GM23248 (cell line): ENCODE measurements around the gene NXPH4. TPM values are rescaled to one million over a fixed set of nuclear protein-coding genes. Genes with fewer than 3 reads are reported as not detected.

Experiments
- DNase-seq: peaks from one replicate; pipeline ENCODE4 v3.0.0-alpha.2; 2015
- H2AFZ ChIP-seq: fragments of 200-600 bp; sonication (generic); 2 replicates; pipeline ENCODE4 v1.6.1; 2016; ENCODE audit warnings: antibody characterized with exemption
- H3F3A ChIP-seq: fragments of 200-600 bp; sonication (generic); 2 replicates; pipeline ENCODE4 v1.6.1; 2016; ENCODE audit warnings: mild to moderate bottlenecking, antibody characterized with exemption, mixed run types; ENCODE audit not compliant: insufficient read depth
- H3K27ac ChIP-seq: fragments of 200-600 bp; sonication (generic); 2 replicates; pipeline ENCODE4 v1.5.1; 2016; ENCODE audit warnings: mild to moderate bottlenecking
- H3K27me3 ChIP-seq: fragments of 200-600 bp; sonication (generic); replicated peaks from 2 replicates; pipeline ENCODE4 v1.6.1; 2016; ENCODE audit warnings: mild to moderate bottlenecking; ENCODE audit not compliant: insufficient read depth
- H3K36me3 ChIP-seq: fragments of 200-600 bp; sonication (generic); 2 replicates; pipeline ENCODE4 v1.6.1; 2016; ENCODE audit warnings: low read depth, mild to moderate bottlenecking
- H3K4me1 ChIP-seq: fragments of 200-600 bp; sonication (generic); 2 replicates; pipeline ENCODE4 v1.6.1; 2016; ENCODE audit warnings: mild to moderate bottlenecking; ENCODE audit not compliant: insufficient read depth
- H3K4me2 ChIP-seq: fragments of 200-600 bp; sonication (generic); one replicate; pipeline ENCODE4 v1.6.1; 2016; ENCODE audit warnings: mild to moderate bottlenecking; ENCODE audit not compliant: unreplicated experiment
- H3K4me3 ChIP-seq: fragments of 200-600 bp; sonication (generic); 2 replicates; pipeline ENCODE4 v1.5.1; 2016; ENCODE audit warnings: mild to moderate bottlenecking
- H3K79me2 ChIP-seq: fragments of 200-600 bp; sonication (generic); 2 replicates; pipeline ENCODE4 v1.6.1; 2016; ENCODE audit warnings: mild to moderate bottlenecking; ENCODE audit not compliant: insufficient read depth
- H3K9ac ChIP-seq: fragments of 200-600 bp; sonication (generic); 2 replicates; pipeline ENCODE4 v1.6.1; 2016; ENCODE audit warnings: mild to moderate bottlenecking
- H3K9me2 ChIP-seq: fragments of 200-600 bp; sonication (generic); 2 replicates; pipeline ENCODE4 v1.6.1; 2016; ENCODE audit warnings: mixed run types, mild to moderate bottlenecking, moderate library complexity; ENCODE audit not compliant: insufficient read depth
- H3K9me3 ChIP-seq: fragments of 200-600 bp; sonication (generic); one replicate; pipeline ENCODE4 v1.6.1; 2017; ENCODE audit warnings: low read depth
- H4K20me1 ChIP-seq: fragments of 200-600 bp; sonication (generic); 2 replicates; pipeline ENCODE4 v1.6.0; 2016; ENCODE audit not compliant: insufficient read depth
- EZH2 ChIP-seq: fragments of 200-600 bp; sonication (generic); IDR thresholded peaks from 2 replicates; pipeline ENCODE4 v1.6.1; 2018; ENCODE audit warnings: antibody characterized with exemption, mild to moderate bottlenecking; ENCODE audit not compliant: insufficient read depth, poor library complexity, severe bottlenecking
- EZH2phosphoT487 ChIP-seq: fragments of 200-600 bp; sonication (generic); IDR thresholded peaks from 2 replicates; pipeline ENCODE4 v1.6.1; 2018; ENCODE audit warnings: antibody characterized with exemption, moderate library complexity, mild to moderate bottlenecking, low read depth; ENCODE audit not compliant: insufficient read depth
- WGBS, 2 experiments: methylation state at CpG; one replicate each; pipeline ENCODE4 v1.1.6; 2015 to 2017; ENCODE audit warnings: low lambda C conversion rate in 2 of 2, low coverage in 1 of 2; ENCODE audit errors: missing lambda C conversion rate in 2 of 2; 5-methylcytosine and 5-hydroxymethylcytosine counted together
- in situ Hi-C: fragments of 300-500 bp; cut with MboI; formaldehyde crosslinking; loops from 2 replicates; pipeline ENCODE4 v1.15.0; 2020
- polyA plus RNA-seq: library from polyadenylated mRNA; unstranded; fragments of >200 nt; fragmentation: Nextera tagmentation; extraction: Ambion mirVana; gene quantifications from 2 replicates; pipeline ENCODE4 v1.2.1, GENCODE V29; 2016
- total RNA-seq: library from RNA; depleted of rRNA; stranded (reverse); fragments of >200 nt; shearing (Covaris generic); gene quantifications from 2 replicates; pipeline ENCODE4 v1.2.3, GENCODE V29; 2014

Gene NXPH4
- total and polyA plus RNA-seq, 2 experiments from 2014 or later = 5.4 to 5.7 TPM

DNA sequence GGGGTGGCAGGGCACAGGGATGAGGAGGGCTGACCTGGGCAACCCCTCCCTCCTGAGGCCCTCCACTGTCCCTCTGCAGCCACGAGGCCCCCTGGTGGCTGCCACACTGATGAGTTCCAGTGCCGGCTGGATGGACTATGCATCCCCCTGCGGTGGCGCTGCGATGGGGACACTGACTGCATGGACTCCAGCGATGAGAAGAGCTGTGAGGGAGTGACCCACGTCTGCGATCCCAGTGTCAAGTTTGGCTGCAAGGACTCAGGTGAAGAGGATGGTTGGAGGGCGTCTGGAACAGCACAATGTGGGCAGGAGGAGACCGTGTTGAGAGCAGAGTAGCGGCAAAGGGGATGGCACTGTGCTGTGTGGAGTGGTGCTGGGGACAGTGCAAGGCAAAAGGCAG lies 43.5 kb upstream of the NXPH4 start:
- Histone ChIP-seq H3K27ac (no peak overlapping the region), H4K20me1 (no peaks in the 10 kb centered on the region), H3K9me3 (no peaks in the 10 kb centered on the region), H3K9ac (no peak overlapping the region), H3F3A (peaks cover 39% of the 10 kb centered on the region), H3K4me2 (no peak overlapping the region), H3K9me2 (no peaks in the 10 kb centered on the region), H3K36me3 (peaks cover 62% of the 10 kb centered on the region), H3K27me3 (no peaks in the 10 kb centered on the region), H3K4me1 (peaks cover 14% of the 10 kb centered on the region), H3K4me3 (no peak overlapping the region), H2AFZ (no peak overlapping the region), H3K79me2 (peaks cover 88% of the 10 kb centered on the region)
- peak; percentile 52 for DNase-seq
- 64 to 68% methylated on average over 11 of the region's 11 CpGs for WGBS, 2 experiments
- TF ChIP-seq EZH2 (no peak), EZH2phosphoT487 (no peak)
- in situ Hi-C loops = no loop called here

DNA sequence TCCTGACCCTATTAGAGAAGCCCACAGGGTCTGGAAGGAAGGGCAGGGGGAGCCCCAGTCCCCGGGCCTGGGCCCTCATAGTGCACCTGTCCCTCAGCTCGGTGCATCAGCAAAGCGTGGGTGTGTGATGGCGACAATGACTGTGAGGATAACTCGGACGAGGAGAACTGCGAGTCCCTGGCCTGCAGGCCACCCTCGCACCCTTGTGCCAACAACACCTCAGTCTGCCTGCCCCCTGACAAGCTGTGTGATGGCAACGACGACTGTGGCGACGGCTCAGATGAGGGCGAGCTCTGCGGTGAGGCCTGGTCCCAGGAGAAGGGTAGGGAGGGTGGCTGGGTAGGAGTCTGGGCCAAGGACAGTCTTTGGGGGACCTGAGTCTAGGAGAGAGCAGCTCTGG lies 42.9 kb upstream of the NXPH4 start:
- H3K27ac ChIP-seq = no peak overlapping the region
- H3F3A ChIP-seq = peaks cover 39% of the 10 kb centered on the region
- no peak overlapping the region for H3K9ac ChIP-seq
- no peak overlapping the region for H3K4me2 ChIP-seq
- no peaks in the 10 kb centered on the region for H3K9me3 ChIP-seq
- H3K27me3 ChIP-seq = no peaks in the 10 kb centered on the region
- peaks cover 14% of the 10 kb centered on the region for H3K4me1 ChIP-seq
- peaks cover 62% of the 10 kb centered on the region for H3K36me3 ChIP-seq
- H2AFZ ChIP-seq = no peak overlapping the region
- H4K20me1 ChIP-seq = no peaks in the 10 kb centered on the region
- no peak overlapping the region for H3K4me3 ChIP-seq
- WGBS, 2 experiments = 80 to 81% methylated on average over 14 of the region's 14 CpGs
- in situ Hi-C loops = no loop called here
- H3K9me2 ChIP-seq = no peaks in the 10 kb centered on the region
- TF ChIP-seq EZH2phosphoT487 (no peak), EZH2 (no peak)
- peaks cover 89% of the 10 kb centered on the region for H3K79me2 ChIP-seq
- DNase-seq = no peak

DNA sequence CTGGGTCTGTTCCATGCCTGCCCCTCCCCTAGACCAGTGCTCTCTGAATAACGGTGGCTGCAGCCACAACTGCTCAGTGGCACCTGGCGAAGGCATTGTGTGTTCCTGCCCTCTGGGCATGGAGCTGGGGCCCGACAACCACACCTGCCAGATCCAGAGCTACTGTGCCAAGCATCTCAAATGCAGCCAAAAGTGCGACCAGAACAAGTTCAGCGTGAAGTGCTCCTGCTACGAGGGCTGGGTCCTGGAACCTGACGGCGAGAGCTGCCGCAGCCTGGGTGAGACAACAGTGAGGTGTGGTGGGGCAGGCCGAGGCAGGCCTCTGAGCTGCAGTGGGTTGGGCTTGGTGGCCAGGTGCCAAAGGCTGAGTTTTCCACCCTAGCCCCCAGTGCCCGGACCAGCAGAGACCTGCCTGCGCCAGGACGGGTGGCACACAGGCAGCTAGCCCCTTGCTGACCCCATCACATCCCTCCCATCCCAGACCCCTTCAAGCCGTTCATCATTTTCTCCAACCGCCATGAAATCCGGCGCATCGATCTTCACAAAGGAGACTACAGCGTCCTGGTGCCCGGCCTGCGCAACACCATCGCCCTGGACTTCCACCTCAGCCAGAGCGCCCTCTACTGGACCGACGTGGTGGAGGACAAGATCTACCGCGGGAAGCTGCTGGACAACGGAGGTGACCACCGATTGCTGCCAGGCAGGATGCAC lies 41.0 kb upstream of the NXPH4 start:
- H3F3A ChIP-seq = peaks cover 23% of the 10 kb centered on the region
- H3K4me3 ChIP-seq = no peak overlapping the region
- in situ Hi-C loops = loop anchor here (5.0 kb wide), 1 partner anchor 53 kb away; no protein-coding TSS in a partner anchor
- H4K20me1 ChIP-seq = no peaks in the 10 kb centered on the region
- H3K36me3 ChIP-seq = peaks cover 57% of the 10 kb centered on the region
- H3K9me2 ChIP-seq = no peaks in the 10 kb centered on the region
- no peak overlapping the region for H2AFZ ChIP-seq
- no peak for TF ChIP-seq EZH2phosphoT487
- no peak for TF ChIP-seq EZH2
- H3K27me3 ChIP-seq = no peaks in the 10 kb centered on the region
- H3K27ac ChIP-seq = peak overlapping the region; percentile 48; the same call in 1 of the 2 replicates
- H3K4me2 ChIP-seq = no peak overlapping the region
- H3K9ac ChIP-seq = no peak overlapping the region
- peaks cover 85% of the 10 kb centered on the region for H3K79me2 ChIP-seq
- WGBS, 2 experiments = 45 to 48% methylated on average over 29 of the region's 29 CpGs
- peak; percentile 87 for DNase-seq
- peaks cover 14% of the 10 kb centered on the region for H3K4me1 ChIP-seq
- no peaks in the 10 kb centered on the region for H3K9me3 ChIP-seq

DNA sequence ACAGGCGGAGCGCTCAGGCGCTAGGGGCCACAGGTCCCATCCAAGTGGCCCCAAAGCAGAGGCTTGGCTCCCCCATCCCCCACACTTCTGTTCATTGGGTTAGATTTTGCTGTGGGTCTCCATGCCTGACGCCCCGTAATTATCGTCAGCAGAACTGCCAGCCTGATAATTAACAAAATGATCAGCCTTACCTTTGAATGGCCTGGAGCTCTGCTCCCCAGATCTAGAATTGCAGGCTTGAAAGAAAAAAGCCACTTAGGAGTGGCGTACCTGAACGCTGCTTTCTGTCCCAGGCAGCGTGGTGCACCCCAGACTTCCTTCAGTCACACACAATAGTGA lies 40.5 kb upstream of the NXPH4 start:
- DNase-seq = no peak
- in situ Hi-C loops = loop anchor here (5.0 kb wide), 1 partner anchor 54 kb away; no protein-coding TSS in a partner anchor
- Histone ChIP-seq H3K9me3 (no peaks in the 10 kb centered on the region), H3K27me3 (no peaks in the 10 kb centered on the region), H2AFZ (no peak overlapping the region), H4K20me1 (no peaks in the 10 kb centered on the region), H3K4me2 (no peak overlapping the region), H3K4me3 (no peak overlapping the region), H3K36me3 (peaks cover 56% of the 10 kb centered on the region), H3K9ac (peak overlapping the region; percentile 37; the same call in 1 of the 2 replicates), H3K4me1 (peaks cover 13% of the 10 kb centered on the region), H3K79me2 (peaks cover 79% of the 10 kb centered on the region), H3K27ac (peak overlapping the region; percentile 48), H3F3A (peaks cover 18% of the 10 kb centered on the region; the same call in 1 of the 2 replicates), H3K9me2 (no peaks in the 10 kb centered on the region)
- WGBS, 2 experiments = 87 to 89% methylated on average over 9 of the region's 9 CpGs
- TF ChIP-seq EZH2 (no peak), EZH2phosphoT487 (no peak)
